GM12864 (cell line): ENCODE measurements around the gene RASA2.
"Not testable (repeated sequence)": the region's sequence is repeated elsewhere in the genome, so short reads cannot be mapped to it uniquely, and the experiment has no call there.

Experiments used
- DNase-seq: peaks from one replicate; pipeline ENCODE4 v3.0.0-alpha.2; 2011; ENCODE audit warnings: low read depth
- H3K4me3 ChIP-seq: 2 replicates; pipeline ENCODE4 v1.5.1; 2011; ENCODE audit warnings: mild to moderate bottlenecking, low read depth, low read length, control low read depth
- TF ChIP-seq, protein P1 (sequence below): IDR thresholded peaks from 2 replicates; pipeline ENCODE4 v1.5.1; 2011; ENCODE audit warnings: low read depth, mild to moderate bottlenecking, moderate library complexity, low read length, control low read depth, inconsistent platforms; ENCODE audit errors: missing control alignments

Gene RASA2

DNA sequence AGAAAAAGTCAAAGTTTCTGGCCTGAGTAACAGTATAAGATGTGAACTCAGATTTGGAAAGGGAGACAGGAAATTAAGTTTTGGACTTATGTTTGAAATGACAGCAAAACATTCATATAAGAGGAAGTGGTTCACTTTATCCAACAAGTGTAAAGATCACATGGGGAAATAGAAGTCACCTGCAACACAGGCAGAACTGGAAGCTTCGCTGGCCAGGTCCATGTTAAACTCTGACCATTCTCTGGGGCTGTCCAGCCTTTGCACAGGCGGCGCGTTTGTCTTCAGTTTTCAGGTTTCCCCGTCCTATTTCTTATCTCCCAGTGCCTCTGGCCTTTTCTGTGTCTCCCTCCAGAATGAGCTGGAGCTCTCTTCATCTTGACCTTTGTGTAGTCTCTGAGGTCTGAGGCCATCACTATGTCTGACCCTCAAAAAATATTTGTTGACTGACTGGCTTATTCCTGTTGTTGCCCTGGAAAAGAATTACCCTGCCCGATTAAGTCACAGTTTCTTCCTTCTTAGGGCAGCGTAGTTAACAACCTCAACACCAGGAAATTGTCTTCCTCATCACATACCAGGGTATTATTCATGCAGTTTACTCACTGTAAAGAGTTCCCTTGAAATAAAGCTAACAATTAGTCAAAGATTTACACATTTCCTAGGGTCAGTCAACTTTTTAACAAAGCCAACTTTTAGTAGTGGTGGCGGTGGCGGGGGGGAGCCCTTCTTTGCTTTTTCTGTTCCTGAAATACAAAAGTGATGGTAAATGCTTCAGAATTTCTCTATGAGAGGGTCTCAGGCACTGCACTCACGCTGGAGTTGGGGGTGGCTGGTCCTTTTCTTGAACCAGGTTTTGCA is 959 bp upstream of the RASA2 start:
- TF ChIP-seq, protein P1, sequence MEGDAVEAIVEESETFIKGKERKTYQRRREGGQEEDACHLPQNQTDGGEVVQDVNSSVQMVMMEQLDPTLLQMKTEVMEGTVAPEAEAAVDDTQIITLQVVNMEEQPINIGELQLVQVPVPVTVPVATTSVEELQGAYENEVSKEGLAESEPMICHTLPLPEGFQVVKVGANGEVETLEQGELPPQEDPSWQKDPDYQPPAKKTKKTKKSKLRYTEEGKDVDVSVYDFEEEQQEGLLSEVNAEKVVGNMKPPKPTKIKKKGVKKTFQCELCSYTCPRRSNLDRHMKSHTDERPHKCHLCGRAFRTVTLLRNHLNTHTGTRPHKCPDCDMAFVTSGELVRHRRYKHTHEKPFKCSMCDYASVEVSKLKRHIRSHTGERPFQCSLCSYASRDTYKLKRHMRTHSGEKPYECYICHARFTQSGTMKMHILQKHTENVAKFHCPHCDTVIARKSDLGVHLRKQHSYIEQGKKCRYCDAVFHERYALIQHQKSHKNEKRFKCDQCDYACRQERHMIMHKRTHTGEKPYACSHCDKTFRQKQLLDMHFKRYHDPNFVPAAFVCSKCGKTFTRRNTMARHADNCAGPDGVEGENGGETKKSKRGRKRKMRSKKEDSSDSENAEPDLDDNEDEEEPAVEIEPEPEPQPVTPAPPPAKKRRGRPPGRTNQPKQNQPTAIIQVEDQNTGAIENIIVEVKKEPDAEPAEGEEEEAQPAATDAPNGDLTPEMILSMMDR: no peak
- H3K4me3 ChIP-seq: no peak overlapping the region; the same call in 1 of the 2 replicates
- no peak for DNase-seq

DNA sequence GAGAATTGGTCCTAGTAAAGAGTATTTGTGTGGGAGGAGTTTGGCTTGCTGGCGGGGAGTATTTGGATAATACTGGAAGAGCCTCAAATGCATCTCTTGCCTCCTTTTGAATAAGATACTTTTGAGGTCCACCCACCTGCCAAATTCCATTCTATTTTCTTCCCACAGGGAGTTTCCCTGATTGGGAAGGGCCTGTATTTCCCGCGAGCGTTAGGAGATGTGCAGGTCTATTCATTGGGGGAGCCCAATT is 406 bp upstream of the RASA2 start:
- peak overlapping the region; percentile 54 for H3K4me3 ChIP-seq
- DNase-seq: no peak
- TF ChIP-seq, protein P1: no peak

DNA sequence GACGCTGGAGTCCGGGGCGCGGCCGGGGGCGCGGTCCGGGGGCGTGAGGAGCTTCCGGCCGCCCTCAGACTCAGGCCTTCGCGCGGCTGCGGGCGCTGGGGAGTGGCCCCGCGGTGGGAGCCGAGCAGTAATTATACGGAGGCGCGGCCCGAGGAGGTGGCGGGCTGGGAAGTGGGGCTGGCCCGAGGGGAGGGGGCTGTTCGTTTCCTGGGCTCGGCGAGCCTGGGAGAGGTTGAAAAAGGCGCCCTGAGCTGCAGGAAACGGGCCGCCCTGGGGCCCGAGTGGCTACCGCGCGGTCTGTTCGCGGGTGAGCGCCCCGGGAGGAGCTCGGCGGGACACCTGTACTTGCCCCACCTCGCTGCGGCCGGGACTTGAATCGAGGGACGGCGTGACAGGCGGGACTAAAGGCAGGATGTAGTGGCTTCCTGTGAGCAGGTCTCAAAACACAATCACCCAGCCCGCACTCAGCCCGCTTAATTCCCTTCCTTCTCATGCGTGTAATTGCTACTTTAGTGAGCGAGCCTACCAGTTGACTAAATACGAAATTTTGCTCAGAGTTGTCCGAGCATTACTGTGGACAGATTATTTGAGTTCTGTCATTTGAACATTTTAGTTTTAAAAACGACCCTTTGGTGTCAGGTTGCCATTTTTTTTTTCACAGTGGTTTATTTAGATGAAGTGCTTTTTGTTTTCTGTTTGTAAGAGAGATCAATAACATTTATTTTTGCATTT is 860 bp downstream of the RASA2 start:
- TF ChIP-seq, protein P1: no peak
- DNase-seq: peak; percentile 82
- peak overlapping the region; percentile 71 for H3K4me3 ChIP-seq

DNA sequence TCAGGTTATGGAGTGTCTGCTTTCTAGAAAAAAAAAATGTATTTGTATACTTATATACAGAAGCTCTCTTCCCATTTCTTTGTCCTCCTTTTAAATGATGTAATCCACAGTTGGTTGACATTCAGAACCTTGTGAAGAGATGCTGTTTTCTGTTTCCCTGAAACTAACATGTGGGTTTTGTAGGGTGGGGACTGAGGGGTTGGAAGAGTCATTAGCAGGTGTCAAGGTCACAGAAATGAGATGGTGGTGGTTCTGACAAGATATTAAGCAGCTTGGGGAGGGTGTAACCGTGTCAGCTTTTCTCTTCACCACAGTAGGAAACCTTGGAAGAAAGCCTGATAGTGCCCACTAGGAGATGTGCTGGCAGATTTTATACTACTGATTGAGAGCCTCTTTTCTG is 2.4 kb downstream of the RASA2 start:
- DNase-seq: no peak
- TF ChIP-seq, protein P1: no peak
- no peak overlapping the region for H3K4me3 ChIP-seq

DNA sequence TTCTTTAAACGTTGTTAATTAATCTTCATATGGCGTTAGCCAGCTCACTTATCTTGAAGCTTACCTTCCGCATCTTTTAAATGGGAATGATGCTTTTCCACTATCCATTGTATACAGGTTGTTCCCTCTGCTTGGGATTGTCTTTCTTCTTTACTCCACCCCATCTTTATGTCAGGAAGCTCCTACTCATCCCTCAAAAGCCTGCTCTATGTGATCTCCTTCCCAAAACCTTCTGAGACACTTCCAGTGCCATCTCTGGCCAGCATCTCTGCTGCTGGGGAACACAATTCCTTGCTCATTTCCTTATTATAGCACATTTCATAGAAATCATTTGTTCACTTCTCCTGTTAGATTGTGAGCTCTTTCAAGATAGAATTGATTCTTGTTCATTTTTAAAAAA is 4.3 kb downstream of the RASA2 start:
- DNase-seq: no peak
- no peak overlapping the region for H3K4me3 ChIP-seq
- TF ChIP-seq, protein P1: no peak

DNA sequence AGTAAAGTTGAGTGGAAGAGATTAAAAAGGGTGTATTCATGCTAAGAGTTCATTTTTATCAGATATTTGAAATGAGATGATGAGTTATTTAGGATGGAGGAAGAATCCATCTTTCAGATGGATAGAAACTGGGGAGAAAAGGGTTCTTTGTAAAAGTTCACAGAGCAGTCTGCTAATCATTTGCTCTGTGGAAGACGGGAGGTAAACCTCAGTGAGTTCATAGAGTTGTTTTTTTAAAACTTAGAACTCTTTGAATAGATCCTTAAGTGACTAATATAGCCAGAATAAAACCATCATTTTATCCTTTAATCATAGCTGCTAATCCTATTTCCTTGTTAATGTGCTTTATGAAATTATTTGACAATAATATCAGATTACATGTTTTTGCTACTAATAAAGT is 5.1 kb downstream of the RASA2 start:
- TF ChIP-seq, protein P1: no peak
- H3K4me3 ChIP-seq: no peak overlapping the region
- no peak for DNase-seq

DNA sequence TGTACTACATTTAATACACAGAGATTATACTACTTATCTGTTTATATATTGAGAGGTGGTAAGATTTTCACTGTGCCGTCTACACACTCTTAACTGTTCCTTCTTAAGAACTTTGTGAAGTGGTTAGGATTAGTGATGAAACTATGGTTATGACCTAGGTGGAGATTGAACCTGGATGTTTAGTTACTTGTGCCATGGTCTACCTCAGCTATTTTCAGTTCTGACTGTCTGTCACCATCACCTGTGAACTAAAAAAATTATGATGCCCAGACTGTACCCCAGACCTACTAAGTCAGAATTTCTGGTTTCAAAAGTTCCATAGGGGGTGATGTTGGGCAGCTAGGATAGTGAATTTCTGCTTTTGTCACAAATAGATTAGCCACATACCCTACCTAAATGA is 6.4 kb downstream of the RASA2 start:
- DNase-seq: no peak
- TF ChIP-seq, protein P1: no peak
- no peak overlapping the region for H3K4me3 ChIP-seq

DNA sequence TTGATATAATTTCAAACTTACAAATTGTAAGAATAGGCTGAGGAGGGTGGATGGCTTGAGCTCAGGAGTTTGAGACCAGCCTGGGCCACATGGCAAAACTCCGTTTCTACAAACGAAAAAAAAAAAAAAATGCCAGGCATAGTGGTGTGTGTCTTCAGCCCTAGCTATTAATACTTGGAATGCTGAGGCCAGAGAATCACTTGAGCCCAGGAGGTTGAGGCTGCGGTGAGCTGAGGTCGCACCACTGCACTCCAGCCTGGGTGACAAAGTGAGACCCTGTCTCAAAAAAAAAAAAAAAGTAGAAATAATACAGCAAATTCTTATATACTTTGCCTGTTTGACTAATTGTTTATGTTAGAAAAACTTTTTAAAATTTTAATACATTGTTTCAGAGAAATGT is 10.8 kb downstream of the RASA2 start:
- not testable (repeated sequence) for DNase-seq, H3K4me3 ChIP-seq
